HG03432 (cell line): ENCODE data around the gene NACC2.
"Not testable (repeated sequence)": the region's sequence is repeated elsewhere in the genome, so short reads cannot be mapped to it uniquely, and the experiment has no call there.

Source experiments
- ATAC-seq: cut with Tn5 transposase; IDR thresholded peaks from one replicate; pipeline ENCODE4 v1.9.1; 2021; ENCODE audit warnings: mild to moderate bottlenecking, moderate library complexity; ENCODE audit not compliant: unreplicated experiment

Gene NACC2

GRCh38 chr9:136110082-136111061 is 15.3 kb upstream of the NACC2 start:
- ATAC-seq: no peak

- peak; percentile 73 for ATAC-seq
These were observed 14.4 kb upstream of the NACC2 start for GRCh38 chr9:136109351-136110081.

GRCh38 chr9:136108648-136109266 is 13.7 kb upstream of the NACC2 start:
- ATAC-seq: no peak

- no peak for ATAC-seq
These were observed 13.0 kb upstream of the NACC2 start for GRCh38 chr9:136107953-136108647.

GRCh38 chr9:136107155-136107952 is 12.3 kb upstream of the NACC2 start:
- ATAC-seq: no peak

GRCh38 chr9:136105398-136106135 is 10.5 kb upstream of the NACC2 start:
- no peak for ATAC-seq

- ATAC-seq: no peak
These were observed 9.8 kb upstream of the NACC2 start for GRCh38 chr9:136104916-136105315.

- ATAC-seq: no peak
These were observed 9.4 kb upstream of the NACC2 start for GRCh38 chr9:136104488-136104800.

GRCh38 chr9:136103651-136104487 is 8.8 kb upstream of the NACC2 start:
- no peak for ATAC-seq

- ATAC-seq: not testable (repeated sequence)
These were observed 6.6 kb upstream of the NACC2 start for GRCh38 chr9:136101615-136102074.

- ATAC-seq: no peak
These were observed 5.9 kb upstream of the NACC2 start for GRCh38 chr9:136100700-136101614.

- no peak for ATAC-seq
These were observed 4.5 kb upstream of the NACC2 start for GRCh38 chr9:136099542-136099941.

GRCh38 chr9:136098844-136099243 is 3.8 kb upstream of the NACC2 start:
- ATAC-seq: no peak

- ATAC-seq: no peak
These were observed 3.1 kb upstream of the NACC2 start for GRCh38 chr9:136098210-136098609.

GRCh38 chr9:136096505-136097001 is 1.5 kb upstream of the NACC2 start:
- no peak for ATAC-seq

GRCh38 chr9:136093995-136094881 is 851 bp downstream of the NACC2 start:
- ATAC-seq: no peak
